Measurements from ENCODE around the gene AREG.

Gene AREG

DNA sequence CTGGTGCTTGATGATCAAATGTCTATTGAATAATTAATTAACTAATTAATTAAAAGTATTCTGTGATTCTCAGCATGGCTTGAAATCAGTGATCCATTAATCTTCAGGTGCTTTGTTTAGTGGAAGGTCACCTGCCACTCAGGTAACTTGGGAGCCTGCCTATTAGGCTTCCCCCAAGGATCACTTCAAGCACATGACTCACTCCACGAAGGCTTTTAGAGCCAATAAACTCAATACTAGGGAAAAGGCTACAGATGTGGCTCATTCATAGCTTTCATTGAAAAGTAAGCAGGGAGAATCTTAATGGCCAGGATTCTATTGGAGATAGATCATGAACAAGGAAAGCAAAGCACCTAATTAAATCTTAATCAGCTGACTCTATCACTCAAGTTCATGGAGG is 21.3 kb downstream of the AREG start:
- no peak for DNase-seq

DNA sequence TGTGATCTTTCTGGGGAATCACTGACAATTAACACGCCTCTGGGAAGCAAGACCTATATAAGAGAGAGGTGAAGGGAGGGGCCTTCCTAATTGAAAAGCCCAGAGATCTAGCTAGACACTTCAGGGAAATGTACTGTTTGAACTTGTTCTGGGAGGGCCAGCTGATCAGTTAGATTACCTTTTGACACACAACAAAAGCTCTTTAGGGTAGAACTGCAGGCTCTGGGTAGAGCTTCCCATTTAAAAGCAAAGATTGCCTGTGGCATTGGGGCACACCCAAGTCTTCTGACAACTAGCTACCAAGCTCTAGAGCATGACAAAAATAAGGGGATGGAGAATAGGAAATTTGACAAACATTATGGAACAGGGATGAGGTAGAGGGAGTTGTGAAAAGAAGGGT is 26.3 kb downstream of the AREG start:
- DNase-seq = no peak

DNA sequence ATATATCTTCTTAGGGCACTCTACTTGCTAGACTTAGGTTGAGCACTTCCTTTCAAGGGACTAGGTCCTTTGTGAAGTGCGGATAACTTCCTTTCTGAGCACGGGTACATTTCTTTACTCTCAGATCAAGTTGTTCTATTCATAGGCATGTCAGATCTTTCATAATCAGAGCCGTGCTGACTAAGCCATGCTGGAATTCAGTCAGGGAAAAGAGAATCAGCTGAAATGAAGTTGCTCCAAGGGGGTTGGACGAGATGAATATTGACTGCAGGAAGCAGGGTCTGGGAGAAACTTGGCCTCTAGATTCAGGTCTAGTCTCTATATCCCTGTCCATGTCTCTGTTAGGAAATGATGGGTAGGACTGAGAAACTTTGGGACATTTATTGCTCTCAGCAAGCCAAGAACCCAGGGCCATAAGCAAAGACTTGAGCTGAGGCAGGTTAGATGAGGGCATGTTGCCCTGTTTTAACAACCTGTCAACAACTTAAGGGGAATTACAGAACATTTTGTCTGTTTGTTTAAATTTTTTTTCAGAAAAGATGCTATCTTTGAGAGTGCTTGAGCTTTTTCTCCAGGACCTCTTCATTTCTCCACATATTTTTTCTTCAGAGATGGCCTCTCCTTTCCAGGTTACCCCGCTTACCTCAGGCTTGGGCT is 28.3 kb downstream of the AREG start:
- DNase-seq = no peak

DNA sequence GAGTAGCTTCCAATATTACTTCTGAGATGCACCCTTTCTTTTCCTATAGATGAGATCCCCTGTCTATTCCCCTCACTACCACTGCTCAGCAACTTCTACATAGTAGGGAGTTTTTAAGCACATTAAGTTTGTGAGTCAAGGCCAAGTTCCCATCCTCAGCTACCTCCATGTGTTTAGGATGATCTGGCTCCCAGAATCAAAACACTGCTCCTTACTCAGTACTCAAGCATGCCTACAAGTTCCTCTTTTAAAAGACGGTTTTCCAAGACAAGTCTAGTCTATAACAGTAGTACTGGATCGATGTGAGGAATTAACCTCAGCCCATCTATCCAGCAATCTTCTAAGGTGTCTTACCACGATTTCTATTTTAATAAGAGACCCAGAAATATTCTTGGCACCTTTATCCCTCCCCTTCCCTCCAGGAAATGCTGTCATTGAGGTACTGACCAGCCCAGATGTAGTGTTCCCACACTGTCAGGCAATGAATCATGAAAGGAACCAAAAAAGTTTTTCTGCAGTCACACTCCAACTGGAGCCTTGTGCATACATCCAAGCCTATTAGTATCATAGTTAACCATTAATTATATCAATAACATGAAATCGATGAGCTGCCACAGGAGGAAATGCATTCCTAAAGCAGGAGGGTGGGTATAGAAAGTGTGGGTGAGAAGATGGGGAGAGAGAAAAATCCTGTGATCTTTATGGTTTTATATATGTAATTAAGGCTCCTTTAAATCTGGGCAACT is 29.6 kb downstream of the AREG start:
- DNase-seq = no peak

DNA sequence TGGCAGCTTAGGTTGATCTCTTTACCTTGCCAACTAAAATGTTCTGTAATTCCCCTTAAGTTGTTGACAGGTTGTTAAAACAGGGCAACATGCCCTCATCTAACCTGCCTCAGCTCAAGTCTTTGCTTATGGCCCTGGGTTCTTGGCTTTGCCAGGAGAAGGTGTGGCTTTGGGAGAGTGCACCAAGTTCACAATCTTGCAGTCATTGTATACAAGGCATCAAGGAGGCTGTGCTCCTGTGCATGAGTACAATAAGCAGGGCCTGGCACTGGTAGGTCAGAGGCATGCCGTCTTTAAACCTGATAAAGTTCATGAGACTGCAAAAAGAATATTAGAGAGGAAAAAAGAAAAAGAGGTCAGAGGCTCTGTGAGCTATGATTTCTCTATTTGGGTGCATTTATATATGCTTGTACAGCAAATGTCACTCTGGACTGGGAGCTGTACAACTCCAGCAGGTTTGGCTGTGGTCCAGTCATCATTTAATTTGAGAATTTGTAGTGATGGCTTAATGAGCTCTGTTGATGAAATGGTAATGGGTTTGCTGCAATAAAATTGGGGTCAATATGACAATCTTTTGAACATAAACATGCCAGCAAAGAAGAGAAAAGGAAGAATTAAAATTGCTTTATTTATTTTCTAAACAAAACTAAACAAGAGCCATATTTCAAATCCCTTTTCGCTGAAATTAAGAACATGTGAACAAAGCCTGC is 30.3 kb downstream of the AREG start:
- DNase-seq = no peak

DNA sequence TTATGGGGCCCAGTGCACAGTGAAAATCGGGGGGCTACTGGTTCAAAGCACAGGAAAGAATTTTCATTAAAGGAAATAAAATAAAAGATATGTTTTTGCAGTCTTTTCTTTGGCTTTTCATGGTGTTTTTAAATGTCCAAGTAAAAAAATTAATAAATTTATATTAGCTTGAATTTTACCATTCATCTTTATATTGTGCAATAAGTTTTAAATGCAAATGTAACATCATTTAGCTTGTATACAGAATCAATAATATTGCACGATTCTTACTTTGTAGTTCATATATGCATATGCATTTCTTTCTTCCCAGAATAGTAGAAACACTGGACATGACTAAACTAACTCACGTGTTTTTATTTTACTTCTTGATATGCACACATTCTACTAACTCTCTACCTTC is 31.0 kb downstream of the AREG start:
- DNase-seq = no peak

DNA sequence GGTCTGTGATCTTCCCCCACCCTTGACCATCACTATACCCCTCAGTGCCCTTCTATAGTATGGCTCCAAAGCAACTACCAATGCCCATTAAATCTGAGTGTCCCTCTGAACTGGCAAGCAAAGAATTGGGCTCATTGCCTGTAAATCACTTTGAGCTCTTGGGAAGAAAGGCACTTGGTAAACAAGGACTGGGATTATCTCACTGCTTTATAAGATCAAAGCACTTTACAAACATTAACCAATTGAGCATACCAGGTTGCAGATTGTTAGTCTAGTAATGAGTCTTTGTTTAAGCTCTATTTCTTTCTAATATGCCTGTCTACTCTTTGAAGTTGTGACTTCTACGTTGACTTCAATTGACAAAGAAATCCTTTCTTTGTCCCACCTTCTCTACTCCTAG is 34.1 kb downstream of the AREG start:
- DNase-seq = no peak

DNA sequence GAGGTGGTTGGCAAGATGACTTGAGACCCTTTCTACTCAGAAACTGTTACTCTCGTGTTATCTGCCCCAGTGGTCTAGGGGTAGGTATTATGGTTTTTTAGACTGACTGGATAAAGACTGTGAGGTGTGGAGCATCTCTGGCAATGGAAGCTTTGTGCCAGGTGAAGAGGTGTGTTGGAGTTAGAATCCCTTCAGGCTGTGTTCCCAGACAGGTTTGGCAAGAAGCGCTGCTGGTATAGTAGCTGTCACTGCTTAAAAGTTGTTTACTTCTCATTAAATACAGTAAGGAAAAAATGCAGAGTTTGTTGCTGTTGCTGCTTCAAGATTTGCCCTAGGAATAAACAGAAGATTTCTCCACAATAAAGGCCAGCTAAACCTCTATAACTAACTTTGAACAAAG is 35.3 kb downstream of the AREG start:
- DNase-seq = no peak

DNA sequence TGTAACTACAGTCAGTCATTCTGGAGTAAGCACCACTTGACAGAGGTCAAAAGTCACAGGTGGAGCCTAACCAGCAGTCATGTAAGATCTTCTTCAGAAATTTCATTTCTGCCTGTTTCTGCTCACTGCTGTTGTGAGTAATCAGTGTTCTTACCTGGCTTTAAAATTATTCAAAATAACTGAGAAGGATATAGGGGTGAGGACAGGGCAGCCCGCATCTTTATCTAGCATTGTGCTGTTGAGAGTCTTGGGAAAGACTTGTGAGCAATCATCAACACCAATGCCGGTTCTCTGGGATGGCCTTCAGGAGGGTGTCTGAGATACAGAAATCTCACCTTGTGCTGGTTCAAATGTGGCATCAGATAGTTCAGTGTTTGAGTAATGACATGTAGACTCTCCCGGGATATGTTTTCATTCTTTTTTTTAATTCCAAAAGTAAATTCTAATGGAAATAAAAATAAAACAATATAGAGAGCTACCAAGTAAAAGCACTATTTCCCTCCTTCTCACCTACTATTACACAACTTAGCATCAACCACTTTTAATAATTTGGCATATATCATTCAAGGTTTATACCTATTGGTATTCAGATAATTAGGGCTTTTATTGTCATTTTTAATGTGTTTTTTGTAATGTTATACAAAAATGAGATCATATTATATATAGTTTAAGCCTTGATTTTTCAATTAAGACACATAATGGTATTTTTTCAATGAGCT is 37.1 kb downstream of the AREG start:
- no peak for DNase-seq

DNA sequence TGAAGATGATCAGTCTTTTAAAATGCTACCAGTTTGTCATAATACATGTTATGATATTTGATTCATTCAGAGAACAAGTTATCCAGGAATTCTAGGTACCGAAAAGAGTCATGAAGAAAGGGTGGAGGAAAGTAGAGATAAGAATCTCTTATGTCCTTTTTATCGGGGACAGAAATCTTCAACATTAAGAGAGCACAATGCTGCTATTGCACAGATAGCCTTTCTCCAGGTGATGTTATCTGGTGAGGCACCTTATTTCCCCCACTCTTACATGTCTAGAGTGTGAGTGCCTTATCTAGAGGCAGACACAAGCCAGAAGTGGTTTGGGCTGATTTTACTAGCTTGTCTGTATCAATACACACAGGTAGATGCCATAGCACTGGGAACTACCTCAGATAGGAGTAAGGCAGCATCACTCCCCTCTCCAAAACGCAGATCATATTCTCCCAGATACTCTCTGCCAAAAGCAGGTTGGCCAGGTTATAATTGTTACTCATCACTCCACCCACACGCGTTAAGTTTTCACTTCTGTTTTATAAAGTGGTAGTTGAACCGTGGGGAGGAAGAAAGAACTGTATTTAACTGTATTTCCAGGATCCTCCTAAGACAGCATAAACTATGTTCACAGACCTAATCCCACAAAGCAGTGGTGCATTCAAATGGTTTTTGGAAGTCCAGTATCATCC is 38.4 kb downstream of the AREG start:
- DNase-seq = no peak

DNA sequence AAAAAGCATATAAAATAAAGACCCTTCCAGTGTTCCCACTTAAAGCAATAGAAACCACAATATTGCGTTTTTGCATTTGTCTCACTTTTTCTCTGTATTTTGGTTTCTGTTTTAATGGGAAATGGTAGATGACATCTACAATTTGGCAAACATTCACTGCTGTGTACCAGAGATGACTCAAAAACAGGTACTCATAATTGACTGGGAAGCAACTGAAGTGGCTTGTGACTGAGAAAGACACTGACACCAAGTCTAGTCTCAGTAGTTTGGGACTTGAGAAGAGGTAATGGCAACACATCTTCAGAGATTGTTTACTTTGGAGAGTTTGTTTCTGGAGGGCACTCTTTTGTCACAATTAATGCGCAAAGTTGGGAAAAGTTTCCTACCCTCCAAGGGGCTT is 42.0 kb downstream of the AREG start:
- DNase-seq = no peak

DNA sequence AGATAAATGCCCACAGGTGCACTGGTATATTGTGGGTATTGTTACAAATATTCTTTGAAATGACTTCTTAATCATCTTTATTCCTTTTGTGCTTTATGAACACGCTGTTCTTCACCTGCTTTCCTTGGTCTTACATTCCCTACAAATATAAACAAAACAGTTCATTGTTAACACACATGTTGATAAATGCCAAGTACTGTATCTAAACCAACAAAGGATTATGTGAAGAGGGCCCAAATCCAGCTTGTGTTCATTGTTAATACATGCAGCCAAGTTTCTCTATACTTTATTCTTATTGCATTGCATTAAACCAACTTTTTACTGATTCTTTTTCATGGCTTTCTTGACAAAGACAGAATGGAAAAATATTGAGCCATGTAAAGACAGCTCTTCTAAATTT is 42.8 kb downstream of the AREG start:
- no peak for DNase-seq

DNA sequence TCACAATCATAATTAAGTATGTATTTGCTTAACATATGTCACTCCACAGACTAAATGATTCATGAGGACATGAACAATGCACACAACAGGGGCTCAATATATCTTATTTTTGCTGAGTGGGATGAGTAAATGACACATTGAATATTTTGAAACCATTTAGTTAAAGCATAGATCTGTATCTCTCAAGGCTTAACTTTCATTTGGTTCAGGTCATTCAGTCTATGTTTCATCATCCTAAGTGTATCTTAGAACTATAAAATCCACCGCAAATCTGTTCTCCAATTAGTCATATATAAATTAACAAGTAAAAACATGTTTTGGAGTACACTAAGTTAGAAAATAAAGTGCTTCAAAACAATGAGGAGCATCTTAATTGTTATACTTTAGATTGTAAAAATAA is 45.8 kb downstream of the AREG start:
- DNase-seq = no peak

DNA sequence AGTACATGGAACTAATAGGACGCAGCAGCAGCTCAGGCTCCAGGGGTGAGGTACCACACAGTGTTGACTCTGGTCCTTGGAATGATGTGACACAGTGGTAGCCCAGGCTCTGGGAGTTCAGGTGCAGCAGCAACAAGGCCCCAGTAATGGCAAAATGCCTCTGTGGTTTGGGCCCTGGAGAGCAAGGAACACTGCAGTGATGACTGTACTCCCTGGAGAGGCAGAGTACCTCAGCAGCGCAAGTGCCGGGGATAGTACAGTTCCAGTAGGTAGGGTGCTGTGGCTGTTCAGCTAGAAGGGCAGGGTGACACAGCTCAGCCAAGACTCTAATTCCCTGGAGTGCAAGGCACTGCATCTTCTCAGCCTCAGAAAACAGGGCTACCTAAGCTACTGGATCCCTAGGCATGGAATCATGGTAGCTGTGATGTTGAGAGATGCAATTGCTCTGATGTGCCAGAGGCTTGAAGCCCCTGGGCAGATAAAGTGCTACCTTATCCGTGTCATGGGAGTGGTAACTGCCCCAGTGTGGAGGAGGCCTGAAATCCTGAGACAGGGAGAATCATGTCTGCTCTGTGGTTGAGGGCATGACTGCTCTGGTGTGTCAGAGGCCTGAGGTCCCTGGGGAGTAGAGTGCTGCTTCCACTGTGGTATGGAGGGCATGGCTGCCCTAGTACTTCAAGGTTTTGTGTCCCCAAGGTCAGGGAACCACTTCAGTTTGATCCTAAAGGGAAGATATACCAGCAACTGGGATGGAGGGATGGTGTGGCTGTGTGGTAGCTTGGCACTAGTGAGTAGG is 55.2 kb downstream of the AREG start:
- DNase-seq = no peak

DNA sequence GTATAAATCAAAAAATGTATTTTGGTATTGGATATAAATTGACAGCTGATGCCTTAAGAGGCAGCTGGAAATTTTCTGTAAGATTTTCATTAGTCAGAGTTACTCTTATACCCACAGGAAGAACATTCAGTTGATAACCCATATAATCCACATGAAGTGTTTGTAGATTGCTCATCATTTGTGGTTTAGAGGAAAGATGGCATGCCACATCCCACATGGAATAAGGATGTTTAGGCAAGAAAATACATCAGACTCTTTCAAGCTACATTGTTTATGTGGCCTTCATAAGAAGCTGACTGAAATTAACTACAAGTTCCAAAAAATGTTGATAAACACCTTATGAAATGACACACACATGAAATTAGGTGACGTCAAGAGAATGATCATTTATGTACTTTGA is 56.6 kb downstream of the AREG start:
- DNase-seq = no peak

DNA sequence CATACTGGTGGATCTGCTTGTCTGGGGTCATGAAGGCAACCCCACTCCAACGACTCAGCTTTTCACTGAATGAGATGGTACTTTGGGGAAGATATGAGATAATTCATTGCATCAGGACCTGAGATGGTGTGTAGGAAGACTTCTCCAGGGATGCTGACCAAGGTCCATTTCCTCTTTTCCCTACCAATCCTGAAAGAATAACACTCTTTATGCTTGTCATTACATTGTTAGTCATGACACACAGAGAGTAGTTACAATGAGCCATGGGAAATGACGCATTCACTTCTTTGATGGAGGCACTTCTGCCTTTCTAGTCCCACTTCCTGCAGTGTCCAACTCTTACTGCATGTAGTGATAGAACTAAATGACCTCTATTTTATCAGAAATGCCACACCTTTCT is 58.6 kb downstream of the AREG start:
- DNase-seq = no peak

DNA sequence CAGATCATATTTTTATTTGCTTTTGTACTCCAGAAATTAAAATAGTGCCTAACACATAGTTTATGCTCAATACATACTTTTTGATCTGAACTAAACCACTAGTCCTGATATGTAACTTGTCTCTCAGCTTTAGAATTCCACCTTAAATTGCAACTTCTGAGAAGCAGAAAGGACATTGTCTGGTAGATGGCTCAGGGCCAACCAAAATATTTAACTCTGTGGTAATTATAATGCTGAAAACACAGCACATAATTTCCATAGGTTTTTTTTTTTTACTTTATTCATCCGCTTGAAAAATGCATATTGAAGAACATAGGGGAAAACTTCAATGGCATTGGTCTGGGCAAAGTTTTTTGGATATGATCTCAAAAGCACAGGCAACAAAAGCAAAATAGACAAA is 59.3 kb downstream of the AREG start:
- DNase-seq = no peak
